Panc1 (cell line): ENCODE results near the gene CHTF18. TPM values are rescaled to one million over a fixed set of nuclear protein-coding genes. Genes with fewer than 3 reads are reported as not detected.

ENCODE experiments used
- ATAC-seq: fragments of 200-7000 bp; cut with Tn5 transposase; 2 replicates; pipeline ENCODE4 v1.9.1; 2020; ENCODE audit warnings: mild to moderate bottlenecking, moderate library complexity
- BruUV-seq: library from RNA; stranded (reverse); fragments of 400-500 nt; replicated peaks from 2 replicates; lab custom pipeline; 2021; lab: Mats Ljungman, UMichigan
- CTCF ChIA-PET: fragments of 300-600 bp; sonication (Branson Sonifier 250); formaldehyde crosslinking; loops from one replicate; lab custom pipeline; 2022; ENCODE audit warnings: antibody characterized with exemption; lab: Charles Lee
- POLR2A ChIA-PET: fragments of 300-600 bp; sonication (Branson Sonifier 250); formaldehyde crosslinking; loops from one replicate; lab custom pipeline; 2022; ENCODE audit warnings: antibody characterized with exemption; lab: Charles Lee
- DNase-seq: peaks from one replicate; pipeline ENCODE4 v3.0.0-alpha.2; 2010; ENCODE audit warnings: low read depth, low spot score
- H3K27ac ChIP-seq: 2 replicates; pipeline ENCODE4 v1.5.1; 2011; ENCODE audit warnings: mild to moderate bottlenecking, low read length, inconsistent platforms
- H3K27me3 ChIP-seq: fragments of 200-500 bp; sonication (Bioruptor generic); 2 replicates; pipeline ENCODE4 v1.6.0; 2014; ENCODE audit warnings: low read length, inconsistent platforms; ENCODE audit not compliant: control insufficient read depth, insufficient read depth
- H3K36me3 ChIP-seq: fragments of 200-500 bp; sonication (Bioruptor generic); 2 replicates; pipeline ENCODE4 v1.5.1; 2014; ENCODE audit warnings: inconsistent platforms, mild to moderate bottlenecking, low read length, moderate library complexity; ENCODE audit not compliant: control insufficient read depth, insufficient read depth
- H3K4me1 ChIP-seq: 2 replicates; pipeline ENCODE4 v1.5.1; 2011; ENCODE audit warnings: inconsistent platforms, mild to moderate bottlenecking, low read length, moderate library complexity; ENCODE audit not compliant: control insufficient read depth, insufficient read depth
- H3K4me3 ChIP-seq, 2 experiments: 2 replicates each; pipeline ENCODE4 v1.5.1; 2011 to 2012; ENCODE audit warnings: low read depth in 2 of 2, low read length in 2 of 2, mild to moderate bottlenecking in 2 of 2, inconsistent platforms in 1 of 2, moderate library complexity in 1 of 2
- H3K9me3 ChIP-seq: fragments of 200-500 bp; sonication (Bioruptor generic); 2 replicates; pipeline ENCODE4 v1.5.1; 2014; ENCODE audit warnings: low read depth, mild to moderate bottlenecking, inconsistent platforms, low read length, moderate library complexity; ENCODE audit not compliant: control insufficient read depth, insufficient read depth
- POLR2AphosphoS5 ChIP-seq: IDR thresholded peaks from 2 replicates; pipeline ENCODE4 v1.6.1; 2012; ENCODE audit warnings: mild to moderate bottlenecking, low read depth, low read length, moderate library complexity
- REST ChIP-seq, 2 experiments: IDR thresholded peaks; 2 replicates each; pipeline ENCODE4 v1.6.1; 2011 to 2012; ENCODE audit warnings: low read depth in 2 of 2, control low read depth in 1 of 2, low read length in 1 of 2, mild to moderate bottlenecking in 1 of 2, moderate library complexity in 1 of 2; ENCODE audit not compliant: insufficient read depth in 1 of 2
- SIN3A ChIP-seq: IDR thresholded peaks from 2 replicates; pipeline ENCODE4 v1.6.1; 2012; ENCODE audit warnings: low read depth, mild to moderate bottlenecking, low read length, moderate library complexity, borderline replicate concordance; ENCODE audit not compliant: insufficient read depth
- TCF7L2 ChIP-seq: IDR thresholded peaks from 2 replicates; pipeline ENCODE4 v1.6.1; 2011; ENCODE audit warnings: mild to moderate bottlenecking, low read depth, low read length, inconsistent platforms
- in situ Hi-C: cut with HindIII; loops from 2 replicates; pipeline ENCODE4 v1.10.0; 2016; ENCODE audit warnings: low sequenced_read_pairs, low pct_unique_long_range_greater_than_20kb
- intact Hi-C: fragments of 100-400 bp; cut with micrococcal nuclease; formaldehyde crosslinking; loops from one replicate; pipeline ENCODE4 v1.10.0; 2022; ENCODE audit not compliant: unreplicated experiment
- microRNA-seq: library from miRNA; unstranded; fragments of <30 nt; microRNA quantifications from one replicate; pipeline ENCODE4 v1.1.0, GENCODE V29; 2020; ENCODE audit not compliant: unreplicated experiment
- total RNA-seq: library from RNA; stranded (reverse); gene quantifications from one replicate; pipeline ENCODE4 v1.2.1, GENCODE V29; 2021; ENCODE audit not compliant: unreplicated experiment
- TF ChIP-seq, protein P1 (sequence below): fragments of 450-650 bp; IDR thresholded peaks from 2 replicates; pipeline ENCODE4 v1.5.1; 2017; ENCODE audit warnings: mild to moderate bottlenecking

Gene CHTF18
- total RNA-seq, 1 experiment from 2014 or later, result 118 TPM

DNA sequence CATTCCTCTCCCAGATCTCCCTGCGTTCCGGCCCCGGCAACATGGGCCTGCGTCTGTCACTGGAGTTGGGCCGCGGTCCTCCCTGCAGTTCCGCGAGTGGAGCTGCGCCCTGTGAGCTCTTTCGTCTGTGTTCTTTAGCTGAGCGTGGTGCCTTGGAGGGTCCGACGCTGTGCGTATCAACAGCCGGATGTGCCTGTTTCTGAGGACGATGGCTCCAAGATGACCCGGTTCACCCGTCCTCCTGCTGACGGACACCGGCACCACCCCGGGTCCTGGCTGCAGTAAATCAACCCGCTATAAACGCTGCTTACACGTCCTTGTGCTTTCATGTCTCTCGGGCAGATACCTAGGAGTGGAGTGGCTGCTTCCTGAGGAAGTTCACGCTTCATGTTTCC is 56.9 kb downstream of the CHTF18 start:
- H3K27ac ChIP-seq, result no peak overlapping the region
- TF ChIP-seq, protein P1, sequence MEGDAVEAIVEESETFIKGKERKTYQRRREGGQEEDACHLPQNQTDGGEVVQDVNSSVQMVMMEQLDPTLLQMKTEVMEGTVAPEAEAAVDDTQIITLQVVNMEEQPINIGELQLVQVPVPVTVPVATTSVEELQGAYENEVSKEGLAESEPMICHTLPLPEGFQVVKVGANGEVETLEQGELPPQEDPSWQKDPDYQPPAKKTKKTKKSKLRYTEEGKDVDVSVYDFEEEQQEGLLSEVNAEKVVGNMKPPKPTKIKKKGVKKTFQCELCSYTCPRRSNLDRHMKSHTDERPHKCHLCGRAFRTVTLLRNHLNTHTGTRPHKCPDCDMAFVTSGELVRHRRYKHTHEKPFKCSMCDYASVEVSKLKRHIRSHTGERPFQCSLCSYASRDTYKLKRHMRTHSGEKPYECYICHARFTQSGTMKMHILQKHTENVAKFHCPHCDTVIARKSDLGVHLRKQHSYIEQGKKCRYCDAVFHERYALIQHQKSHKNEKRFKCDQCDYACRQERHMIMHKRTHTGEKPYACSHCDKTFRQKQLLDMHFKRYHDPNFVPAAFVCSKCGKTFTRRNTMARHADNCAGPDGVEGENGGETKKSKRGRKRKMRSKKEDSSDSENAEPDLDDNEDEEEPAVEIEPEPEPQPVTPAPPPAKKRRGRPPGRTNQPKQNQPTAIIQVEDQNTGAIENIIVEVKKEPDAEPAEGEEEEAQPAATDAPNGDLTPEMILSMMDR, result no peak
- TF ChIP-seq TCF7L2 (no peak), REST (IDR thresholded peaks at IDR 0.05; ENCODE audit: insufficient read depth in 1 of 2, low read depth in 2 of 2, low read length in 1 of 2) (no peak), SIN3A (no peak), POLR2AphosphoS5 (no peak)
- in situ Hi-C loops, result no loop called here
- H3K36me3 ChIP-seq, result no peaks in the 10 kb centered on the region
- no TSS peak for BruUV-seq
- POLR2A ChIA-PET, result no interaction called here
- no peak overlapping the region for H3K4me3 ChIP-seq
- intact Hi-C loops, result no loop called here
- ATAC-seq (no peak), DNase-seq (no peak)
- H3K27me3 ChIP-seq, result no peaks in the 10 kb centered on the region
- no peaks in the 10 kb centered on the region for H3K4me1 ChIP-seq
- CTCF ChIA-PET, result no interaction called here
- no peaks in the 10 kb centered on the region for H3K9me3 ChIP-seq

GRCh38 chr16:847151-847550 is 58.7 kb downstream of the CHTF18 start:
- no peaks in the 10 kb centered on the region for H3K27me3 ChIP-seq
- H3K27ac ChIP-seq, result no peak overlapping the region
- H3K9me3 ChIP-seq, result no peaks in the 10 kb centered on the region
- intact Hi-C loops, result no loop called here
- BruUV-seq, result no TSS peak
- in situ Hi-C loops, result no loop called here
- no peak for TF ChIP-seq POLR2AphosphoS5
- TF ChIP-seq TCF7L2, result no peak
- TF ChIP-seq, protein P1, result no peak
- DNase-seq (no peak), ATAC-seq (no peak)
- no peaks in the 10 kb centered on the region for H3K4me1 ChIP-seq
- ChIA-PET POLR2A (no interaction called here), CTCF (no interaction called here)
- H3K4me3 ChIP-seq, result no peak overlapping the region
- no peaks in the 10 kb centered on the region for H3K36me3 ChIP-seq

Small RNA genes lying within 50 kb of the gene (microRNA-seq; reads per million reads assigned to microRNA genes)
- gene MIR662, result not detected

Other genes with a start within 250 kb of the CHTF18 start
- gene PRR35, start 228.2 kb upstream of the CHTF18 start, total RNA-seq, result 2.2 TPM
- gene NHLRC4, start 221.6 kb upstream of the CHTF18 start, total RNA-seq, result 4.0 TPM
- gene PIGQ, start 218.7 kb upstream of the CHTF18 start, total RNA-seq, result 83.5 TPM
- 30.7 TPM for gene RAB40C, start 198.6 kb upstream of the CHTF18 start, total RNA-seq
- 2.0 TPM for gene WFIKKN1, start 157.6 kb upstream of the CHTF18 start, total RNA-seq
- 91.8 TPM for gene METTL26, start 152.3 kb upstream of the CHTF18 start, total RNA-seq
- gene MCRIP2, start 146.8 kb upstream of the CHTF18 start, total RNA-seq, result 91.6 TPM
- 58.9 TPM for gene WDR90, start 139.3 kb upstream of the CHTF18 start, total RNA-seq
- gene RHOT2, start 120.5 kb upstream of the CHTF18 start, total RNA-seq, result 195 TPM
- gene RHBDL1, start 112.9 kb upstream of the CHTF18 start, total RNA-seq, result 6.6 TPM
- gene STUB1, start 108.2 kb upstream of the CHTF18 start, total RNA-seq, result 217 TPM
- 73.9 TPM for gene JMJD8, start 104.3 kb upstream of the CHTF18 start, total RNA-seq
- gene WDR24, start 98.2 kb upstream of the CHTF18 start, total RNA-seq, result 17.9 TPM
- 28.0 TPM for gene FBXL16, start 82.8 kb upstream of the CHTF18 start, total RNA-seq
- gene METRN, start 73.5 kb upstream of the CHTF18 start, total RNA-seq, result 407 TPM
- gene ANTKMT, start 67.5 kb upstream of the CHTF18 start, total RNA-seq, result 93.6 TPM
- 18.2 TPM for gene CCDC78, start 62.2 kb upstream of the CHTF18 start, total RNA-seq
- gene HAGHL, start 61.5 kb upstream of the CHTF18 start, total RNA-seq, result 41.1 TPM
- 34.0 TPM for gene CIAO3, start 47.6 kb upstream of the CHTF18 start, total RNA-seq
- 1.1 TPM for gene MSLN, start 27.9 kb upstream of the CHTF18 start, total RNA-seq
- 61.1 TPM for gene RPUSD1, start 239 bp upstream of the CHTF18 start, total RNA-seq
- 0.23 TPM for gene GNG13, start 12.1 kb downstream of the CHTF18 start, total RNA-seq
- 24.3 TPM for gene LMF1, start 182.4 kb downstream of the CHTF18 start, total RNA-seq
- gene SOX8, start 193.2 kb downstream of the CHTF18 start, total RNA-seq, result 1.8 TPM